Muscle of leg (tissue), 11 donors: ENCODE results near the gene GUSB. TPM values are rescaled to one million over a fixed set of nuclear protein-coding genes. Genes with fewer than 3 reads are reported as not detected.

Experiments used
- DNase-seq: peaks from one replicate; pipeline ENCODE4 v3.0.0; 2013
- H3K27ac ChIP-seq: one replicate; pipeline ENCODE4 v1.5.1; 2013; ENCODE audit warnings: mild to moderate bottlenecking, low read length, control low read depth
- H3K27me3 ChIP-seq: one replicate; pipeline ENCODE4 v1.6.1; 2013; ENCODE audit warnings: low read length; ENCODE audit not compliant: control insufficient read depth, insufficient read depth
- H3K36me3 ChIP-seq: one replicate; pipeline ENCODE4 v1.6.1; 2013; ENCODE audit warnings: low read length; ENCODE audit not compliant: control insufficient read depth, insufficient read depth
- H3K4me1 ChIP-seq: one replicate; pipeline ENCODE4 v1.6.1; 2013; ENCODE audit warnings: low read length; ENCODE audit not compliant: control insufficient read depth, insufficient read depth
- H3K4me3 ChIP-seq: one replicate; pipeline ENCODE4 v1.5.1; 2013; ENCODE audit warnings: low read length, control low read depth
- H3K9me3 ChIP-seq: replicated peaks from 2 replicates; pipeline ENCODE4 v1.6.1; 2013; ENCODE audit warnings: low read depth, low read length; ENCODE audit not compliant: control insufficient read depth
- WGBS: methylation state at CpG from one replicate; pipeline ENCODE4 v1.1.5; 2013; ENCODE audit warnings: missing lambda C conversion rate; ENCODE audit not compliant: insufficient coverage; 5-methylcytosine and 5-hydroxymethylcytosine counted together
- polyA plus RNA-seq, 8 donors: library from polyadenylated mRNA; unstranded; fragments of 120-200 nt; gene quantifications; one replicate each; pipeline versions ENCODE4 v1.2.1 to v1.2.3, GENCODE V29; 2013; ENCODE audit warnings: inconsistent platforms in 1 of 8, low replicate concordance in 1 of 8; ENCODE audit not compliant: insufficient read length in 8 of 8, insufficient read depth in 1 of 8
- total RNA-seq: library from RNA; stranded (reverse); fragments of 120-200 nt; gene quantifications from one replicate; pipeline ENCODE4 v1.2.4, GENCODE V29; 2013

The GUSB gene
- total and polyA plus RNA-seq, 9 donors, result 20.6 to 50.6 (median 39.9) TPM

GRCh38 chr7:65938336-65938895 lies 43.6 kb downstream of the GUSB start:
- Histone ChIP-seq H3K27me3 (no peaks in the 10 kb centered on the region), H3K4me3 (no peak overlapping the region), H3K27ac (no peak overlapping the region), H3K4me1 (no peaks in the 10 kb centered on the region), H3K36me3 (peaks cover 3% of the 10 kb centered on the region), H3K9me3 (no peaks in the 10 kb centered on the region)
- DNase-seq, result no peak
- WGBS, result 91% methylated on average over 5 of the region's 7 CpGs

- Histone ChIP-seq H3K27me3 (no peaks in the 10 kb centered on the region), H3K27ac (no peak overlapping the region), H3K36me3 (peaks cover 3% of the 10 kb centered on the region), H3K4me3 (no peak overlapping the region), H3K9me3 (no peaks in the 10 kb centered on the region), H3K4me1 (no peaks in the 10 kb centered on the region)
- 100% methylated on average over 1 of the region's 2 CpGs for WGBS
- no peak for DNase-seq
These were observed 44.7 kb downstream of the GUSB start for GRCh38 chr7:65937296-65937695.

- H3K27me3 ChIP-seq, result no peaks in the 10 kb centered on the region
- no peaks in the 10 kb centered on the region for H3K36me3 ChIP-seq
- H3K4me1 ChIP-seq, result no peaks in the 10 kb centered on the region
- WGBS, result no CpG with 5 or more reads among the region's 4 CpGs
- no peak overlapping the region for H3K4me3 ChIP-seq
- no peaks in the 10 kb centered on the region for H3K9me3 ChIP-seq
- DNase-seq, result no peak
- H3K27ac ChIP-seq, result no peak overlapping the region
These were observed 50.3 kb downstream of the GUSB start for GRCh38 chr7:65931685-65932084.

- Histone ChIP-seq H3K4me1 (no peaks in the 10 kb centered on the region), H3K4me3 (no peak overlapping the region), H3K36me3 (no peaks in the 10 kb centered on the region), H3K27me3 (no peaks in the 10 kb centered on the region), H3K9me3 (no peaks in the 10 kb centered on the region), H3K27ac (no peak overlapping the region)
- WGBS, result 100% methylated on average over 1 of the region's 6 CpGs
- DNase-seq, result no peak
These were observed 54.2 kb downstream of the GUSB start for GRCh38 chr7:65927489-65928448.

GRCh38 chr7:65926588-65926987 lies 55.4 kb downstream of the GUSB start:
- Histone ChIP-seq H3K27me3 (no peaks in the 10 kb centered on the region), H3K27ac (no peak overlapping the region), H3K4me3 (no peak overlapping the region), H3K9me3 (no peaks in the 10 kb centered on the region), H3K36me3 (no peaks in the 10 kb centered on the region), H3K4me1 (no peaks in the 10 kb centered on the region)
- no peak for DNase-seq

DNA sequence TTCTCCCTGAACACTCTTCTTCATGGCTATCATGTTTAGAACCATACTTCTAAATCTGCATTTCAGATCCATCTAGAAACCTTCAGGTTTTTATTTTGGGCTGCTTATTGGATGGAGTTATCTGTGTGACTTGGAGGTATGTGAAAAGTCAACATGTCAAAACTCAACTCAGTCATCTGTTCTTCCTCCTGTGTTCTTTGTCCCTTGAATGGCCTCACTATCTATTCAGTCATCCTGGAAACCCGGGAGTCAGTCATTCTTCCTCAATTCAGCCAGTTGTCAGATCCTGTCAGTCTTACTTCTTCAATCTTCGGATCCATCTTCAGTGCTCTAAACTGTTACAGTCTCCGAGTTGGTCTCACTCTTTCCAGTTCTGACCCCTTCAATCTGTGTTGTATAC lies 57.0 kb downstream of the GUSB start:
- no peak overlapping the region for H3K27ac ChIP-seq
- H3K27me3 ChIP-seq, result no peaks in the 10 kb centered on the region
- peaks cover 2% of the 10 kb centered on the region for H3K36me3 ChIP-seq
- H3K4me1 ChIP-seq, result no peaks in the 10 kb centered on the region
- no peak overlapping the region for H3K4me3 ChIP-seq
- DNase-seq, result no peak
- no peaks in the 10 kb centered on the region for H3K9me3 ChIP-seq
- 93% methylated on average over 3 of the region's 3 CpGs for WGBS

GRCh38 chr7:65924193-65924592 lies 57.8 kb downstream of the GUSB start:
- WGBS, result 57% methylated on average over 1 of the region's 4 CpGs

DNA sequence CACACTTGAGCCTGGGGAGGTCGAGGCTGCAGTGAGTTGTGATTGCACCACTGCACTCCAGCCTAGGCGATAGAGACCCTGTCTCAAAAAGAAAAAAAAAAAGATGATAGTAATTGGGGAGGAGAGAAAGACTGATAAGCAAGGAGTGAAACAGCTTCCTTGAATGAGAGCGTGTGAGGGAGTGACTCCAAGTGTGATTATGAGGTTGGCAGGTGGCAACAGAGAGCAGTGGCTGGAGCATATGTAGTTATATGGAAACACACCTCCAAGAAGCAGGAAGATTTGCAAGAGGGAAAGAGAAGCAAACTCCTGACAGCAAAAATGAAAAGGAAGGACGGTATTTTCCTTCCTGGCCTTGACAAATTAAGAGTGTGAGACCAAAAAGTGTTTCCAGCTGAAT lies 58.7 kb downstream of the GUSB start:
- DNase-seq, result no peak
- no peak overlapping the region for H3K4me3 ChIP-seq
- H3K9me3 ChIP-seq, result no peaks in the 10 kb centered on the region
- H3K4me1 ChIP-seq, result no peaks in the 10 kb centered on the region
- H3K27me3 ChIP-seq, result no peaks in the 10 kb centered on the region
- H3K36me3 ChIP-seq, result peaks cover 4% of the 10 kb centered on the region
- 87% methylated on average over 4 of the region's 4 CpGs for WGBS
- H3K27ac ChIP-seq, result no peak overlapping the region

More at GRCh38 chr7:65924193-65924592, 57.8 kb downstream of the GUSB start:
- no peaks in the 10 kb centered on the region for H3K4me1 ChIP-seq
- H3K9me3 ChIP-seq, result no peaks in the 10 kb centered on the region
- peaks cover 2% of the 10 kb centered on the region for H3K36me3 ChIP-seq
- no peak overlapping the region for H3K27ac ChIP-seq
- no peak for DNase-seq
- H3K4me3 ChIP-seq, result no peak overlapping the region
- H3K27me3 ChIP-seq, result no peaks in the 10 kb centered on the region

DNA sequence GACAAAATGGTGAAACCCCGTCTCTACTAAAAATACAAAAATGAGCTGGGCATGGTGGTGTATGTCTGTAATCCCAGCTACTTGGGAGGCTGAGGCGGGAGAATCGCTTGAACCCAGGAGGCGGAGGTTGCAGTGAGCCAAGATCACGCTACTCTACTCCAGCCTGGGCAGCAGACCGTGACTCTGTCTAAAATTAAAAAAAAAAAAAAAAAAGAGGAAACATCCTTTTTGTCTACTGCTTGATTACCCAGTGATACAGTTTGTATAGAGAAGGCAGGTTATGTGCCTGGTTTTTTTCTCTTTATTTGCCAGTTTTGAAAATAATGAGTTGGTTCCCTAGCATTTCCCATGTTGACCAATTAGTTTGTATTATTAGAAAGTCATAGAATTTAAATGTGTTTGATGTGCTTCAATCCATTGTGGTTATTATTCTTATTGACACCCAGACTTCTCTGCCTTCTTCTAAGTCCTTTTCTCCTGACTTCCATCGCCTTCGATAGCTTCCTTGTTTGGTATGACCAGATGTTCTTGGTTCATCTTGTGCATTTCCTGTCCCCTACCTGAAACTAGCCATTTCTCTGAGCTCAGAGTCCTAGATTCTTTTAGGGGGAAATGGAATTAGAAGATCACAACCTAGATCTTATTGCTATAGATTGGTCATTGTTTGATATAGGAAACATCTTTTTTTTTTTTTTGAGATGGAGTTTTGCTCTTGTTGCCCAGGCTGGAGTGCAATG lies 65.9 kb downstream of the GUSB start:
- peaks cover 5% of the 10 kb centered on the region for H3K36me3 ChIP-seq
- no peaks in the 10 kb centered on the region for H3K9me3 ChIP-seq
- no peak overlapping the region for H3K27ac ChIP-seq
- no peaks in the 10 kb centered on the region for H3K4me1 ChIP-seq
- no CpG with 5 or more reads among the region's 8 CpGs for WGBS
- no peaks in the 10 kb centered on the region for H3K27me3 ChIP-seq
- no peak for DNase-seq
- H3K4me3 ChIP-seq, result no peak overlapping the region

GRCh38 chr7:65912237-65912636 lies 69.8 kb downstream of the GUSB start:
- Histone ChIP-seq H3K27ac (no peak overlapping the region), H3K9me3 (no peaks in the 10 kb centered on the region), H3K36me3 (no peaks in the 10 kb centered on the region), H3K27me3 (no peaks in the 10 kb centered on the region), H3K4me1 (no peaks in the 10 kb centered on the region), H3K4me3 (no peak overlapping the region)
- 100% methylated on average over 1 of the region's 7 CpGs for WGBS
- DNase-seq, result no peak
